ENCODE measurements around the gene ITPR2. TPM values are rescaled to one million over a fixed set of nuclear protein-coding genes. Genes with fewer than 3 reads are reported as not detected.

Gene ITPR2
- total RNA-seq, 1 donor = 33.4 TPM

- Histone ChIP-seq H3K27me3 (ENCODE audit: insufficient read depth, low read length) (no peaks in the 10 kb centered on the region), H3K4me1 (ENCODE audit: insufficient read depth, low read length) (no peaks in the 10 kb centered on the region), H3K4me3 (ENCODE audit: low read length) (no peak overlapping the region), H3K9me3 (ENCODE audit: low read depth, low read length) (no peaks in the 10 kb centered on the region)
Measured at GRCh38 chr12:26712892-26713291, 120.1 kb downstream of the ITPR2 start.

- Histone ChIP-seq H3K27me3 (ENCODE audit: insufficient read depth, low read length) (no peaks in the 10 kb centered on the region), H3K9me3 (ENCODE audit: low read depth, low read length) (no peaks in the 10 kb centered on the region), H3K4me3 (ENCODE audit: low read length) (no peak overlapping the region), H3K4me1 (ENCODE audit: insufficient read depth, low read length) (no peaks in the 10 kb centered on the region)
Measured at GRCh38 chr12:26711569-26711968, 121.4 kb downstream of the ITPR2 start.

- no peaks in the 10 kb centered on the region for H3K27me3 ChIP-seq (ENCODE audit: insufficient read depth, low read length)
Measured at GRCh38 chr12:26711072-26711471, 121.9 kb downstream of the ITPR2 start.

GRCh38 chr12:26705851-26706250 lies 127.1 kb downstream of the ITPR2 start:
- Histone ChIP-seq H3K4me3 (ENCODE audit: low read length) (no peak overlapping the region), H3K9me3 (ENCODE audit: low read depth, low read length) (no peaks in the 10 kb centered on the region), H3K4me1 (ENCODE audit: insufficient read depth, low read length) (peaks cover 9% of the 10 kb centered on the region)

More at GRCh38 chr12:26711072-26711471, 121.9 kb downstream of the ITPR2 start:
- Histone ChIP-seq H3K9me3 (ENCODE audit: low read depth, low read length) (no peaks in the 10 kb centered on the region), H3K4me3 (ENCODE audit: low read length) (no peak overlapping the region), H3K4me1 (ENCODE audit: insufficient read depth, low read length) (no peaks in the 10 kb centered on the region)

GRCh38 chr12:26704684-26705460 lies 128.1 kb downstream of the ITPR2 start:
- peaks cover 9% of the 10 kb centered on the region for H3K4me1 ChIP-seq (ENCODE audit: insufficient read depth, low read length)
- no peak overlapping the region for H3K4me3 ChIP-seq (ENCODE audit: low read length)
- no peaks in the 10 kb centered on the region for H3K9me3 ChIP-seq (ENCODE audit: low read depth, low read length)
- H3K27me3 ChIP-seq (ENCODE audit: insufficient read depth, low read length) = no peaks in the 10 kb centered on the region

More at GRCh38 chr12:26705851-26706250, 127.1 kb downstream of the ITPR2 start:
- H3K27me3 ChIP-seq (ENCODE audit: insufficient read depth, low read length) = no peaks in the 10 kb centered on the region

- Histone ChIP-seq H3K4me1 (ENCODE audit: insufficient read depth, low read length) (peaks cover 9% of the 10 kb centered on the region), H3K27me3 (ENCODE audit: insufficient read depth, low read length) (no peaks in the 10 kb centered on the region), H3K4me3 (ENCODE audit: low read length) (no peak overlapping the region), H3K9me3 (ENCODE audit: low read depth, low read length) (no peaks in the 10 kb centered on the region)
Measured at GRCh38 chr12:26704214-26704613, 128.8 kb downstream of the ITPR2 start.

GRCh38 chr12:26702741-26703140 lies 130.3 kb downstream of the ITPR2 start:
- H3K4me3 ChIP-seq (ENCODE audit: low read length) = no peak overlapping the region
- peaks cover 9% of the 10 kb centered on the region for H3K4me1 ChIP-seq (ENCODE audit: insufficient read depth, low read length)
- H3K9me3 ChIP-seq (ENCODE audit: low read depth, low read length) = no peaks in the 10 kb centered on the region
- H3K27me3 ChIP-seq (ENCODE audit: insufficient read depth, low read length) = no peaks in the 10 kb centered on the region

GRCh38 chr12:26701604-26702215 lies 131.3 kb downstream of the ITPR2 start:
- H3K9me3 ChIP-seq (ENCODE audit: low read depth, low read length) = no peaks in the 10 kb centered on the region
- no peak overlapping the region for H3K4me3 ChIP-seq (ENCODE audit: low read length)
- H3K4me1 ChIP-seq (ENCODE audit: insufficient read depth, low read length) = peaks cover 9% of the 10 kb centered on the region
- no peaks in the 10 kb centered on the region for H3K27me3 ChIP-seq (ENCODE audit: insufficient read depth, low read length)

- H3K9me3 ChIP-seq (ENCODE audit: low read depth, low read length) = no peaks in the 10 kb centered on the region
Measured at GRCh38 chr12:26700430-26700829, 132.6 kb downstream of the ITPR2 start.

GRCh38 chr12:26699237-26699636 lies 133.8 kb downstream of the ITPR2 start:
- no peaks in the 10 kb centered on the region for H3K4me1 ChIP-seq (ENCODE audit: insufficient read depth, low read length)
- H3K4me3 ChIP-seq (ENCODE audit: low read length) = no peak overlapping the region
- H3K9me3 ChIP-seq (ENCODE audit: low read depth, low read length) = no peaks in the 10 kb centered on the region
- H3K27me3 ChIP-seq (ENCODE audit: insufficient read depth, low read length) = no peaks in the 10 kb centered on the region

More at GRCh38 chr12:26700430-26700829, 132.6 kb downstream of the ITPR2 start:
- Histone ChIP-seq H3K4me1 (ENCODE audit: insufficient read depth, low read length) (peaks cover 9% of the 10 kb centered on the region), H3K27me3 (ENCODE audit: insufficient read depth, low read length) (no peaks in the 10 kb centered on the region), H3K4me3 (ENCODE audit: low read length) (no peak overlapping the region)

- Histone ChIP-seq H3K4me1 (ENCODE audit: insufficient read depth, low read length) (no peaks in the 10 kb centered on the region), H3K4me3 (ENCODE audit: low read length) (no peak overlapping the region), H3K27me3 (ENCODE audit: insufficient read depth, low read length) (no peaks in the 10 kb centered on the region), H3K9me3 (ENCODE audit: low read depth, low read length) (no peaks in the 10 kb centered on the region)
Measured at GRCh38 chr12:26698186-26698585, 134.8 kb downstream of the ITPR2 start.

- no peaks in the 10 kb centered on the region for H3K4me1 ChIP-seq (ENCODE audit: insufficient read depth, low read length)
- no peak overlapping the region for H3K4me3 ChIP-seq (ENCODE audit: low read length)
- no peaks in the 10 kb centered on the region for H3K27me3 ChIP-seq (ENCODE audit: insufficient read depth, low read length)
- no peaks in the 10 kb centered on the region for H3K9me3 ChIP-seq (ENCODE audit: low read depth, low read length)
Measured at GRCh38 chr12:26697217-26697616, 135.8 kb downstream of the ITPR2 start.

- H3K9me3 ChIP-seq (ENCODE audit: low read depth, low read length) = no peaks in the 10 kb centered on the region
- H3K4me1 ChIP-seq (ENCODE audit: insufficient read depth, low read length) = no peaks in the 10 kb centered on the region
- H3K4me3 ChIP-seq (ENCODE audit: low read length) = no peak overlapping the region
- no peaks in the 10 kb centered on the region for H3K27me3 ChIP-seq (ENCODE audit: insufficient read depth, low read length)
Measured at GRCh38 chr12:26696613-26697092, 136.3 kb downstream of the ITPR2 start.

- H3K4me1 ChIP-seq (ENCODE audit: insufficient read depth, low read length) = no peaks in the 10 kb centered on the region
- no peaks in the 10 kb centered on the region for H3K9me3 ChIP-seq (ENCODE audit: low read depth, low read length)
- H3K4me3 ChIP-seq (ENCODE audit: low read length) = no peak overlapping the region
- H3K27me3 ChIP-seq (ENCODE audit: insufficient read depth, low read length) = no peaks in the 10 kb centered on the region
Measured at GRCh38 chr12:26696048-26696612, 136.9 kb downstream of the ITPR2 start.

- Histone ChIP-seq H3K9me3 (ENCODE audit: low read depth, low read length) (no peaks in the 10 kb centered on the region), H3K4me3 (ENCODE audit: low read length) (no peak overlapping the region), H3K4me1 (ENCODE audit: insufficient read depth, low read length) (no peaks in the 10 kb centered on the region), H3K27me3 (ENCODE audit: insufficient read depth, low read length) (no peaks in the 10 kb centered on the region)
Measured at GRCh38 chr12:26694402-26694801, 138.6 kb downstream of the ITPR2 start.
